H1 (cell line): ENCODE data around the gene CASQ1. TPM values are rescaled to one million over a fixed set of nuclear protein-coding genes. Genes with fewer than 3 reads are reported as not detected.

Source experiments
- JUND ChIP-seq: IDR thresholded peaks from 2 replicates; pipeline ENCODE4 v1.6.1; 2011; ENCODE audit warnings: mild to moderate bottlenecking, improper control_type of control experiment, low read length
- RBBP5 ChIP-seq: IDR thresholded peaks from 2 replicates; pipeline ENCODE4 v1.7.1; 2012; ENCODE audit warnings: low read depth, mild to moderate bottlenecking, inconsistent platforms, low read length, moderate library complexity, borderline replicate concordance
- SUZ12 ChIP-seq: fragments of 200-600 bp; sonication (generic); IDR thresholded peaks from 2 replicates; pipeline ENCODE4 v1.6.1; 2012; ENCODE audit warnings: mild to moderate bottlenecking, inconsistent platforms, low read length, moderate library complexity, mixed read lengths
- polyA plus RNA-seq, 7 experiments: library from polyadenylated mRNA; depleted of rRNA in 3 of 7; stranded (reverse) in 5 of 7; unstranded in 2 of 7; fragments of >200 nt in 5 of 7; fragments of 200-250 nt in 2 of 7; gene quantifications; 1 replicate in 5 of 7; 2 replicates in 1 of 7; 4 replicates in 1 of 7; pipeline versions ENCODE4 v1.2.1 to v1.2.3, GENCODE V29; 2011 to 2013; ENCODE audit warnings: missing spikeins in 2 of 7, mixed read lengths in 2 of 7
- total RNA-seq: library from RNA; stranded (reverse); fragmentation: NEBNext Ultra II Directional; extraction: Animal tissue kit (Norgen Biotek cat#: 25700); gene quantifications from 2 replicates; pipeline ENCODE4 v1.2.1, GENCODE V29; 2021
- TF ChIP-seq, protein P1 (sequence below): IDR thresholded peaks from 2 replicates; pipeline ENCODE4 v1.6.1; 2011; ENCODE audit warnings: low read length, improper control_type of control experiment

CASQ1 gene
- total and polyA plus RNA-seq, 2 of the 8 experiments (the other 6 are each of a cell fraction or from before 2014, with no cell fraction given) = 0.80 to 1.3 TPM

DNA sequence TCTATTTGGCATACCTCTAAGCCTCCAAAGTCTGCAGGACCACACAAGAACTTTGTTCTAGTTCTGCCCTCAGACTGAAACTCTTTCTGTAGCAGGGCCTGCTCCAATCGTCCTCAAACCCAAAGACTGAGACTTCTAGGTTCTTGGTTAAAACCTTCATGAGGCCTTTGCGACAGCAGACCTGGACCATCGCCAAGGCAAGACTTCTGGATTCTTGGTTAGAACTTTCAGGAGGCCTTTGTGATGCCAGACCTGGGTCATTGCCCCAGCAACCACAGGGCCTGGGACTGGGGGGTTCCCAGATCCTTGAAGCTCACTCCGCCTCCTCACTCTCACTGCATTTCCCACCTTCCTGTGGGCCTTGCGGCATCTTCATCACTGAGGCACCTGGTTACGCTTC, 39.1 kb upstream of the CASQ1 start, which contains the start of gene ATP1A4 (continued):
- TF ChIP-seq SUZ12 (no peak), JUND (no peak), RBBP5 (no peak)
- TF ChIP-seq, protein P1, sequence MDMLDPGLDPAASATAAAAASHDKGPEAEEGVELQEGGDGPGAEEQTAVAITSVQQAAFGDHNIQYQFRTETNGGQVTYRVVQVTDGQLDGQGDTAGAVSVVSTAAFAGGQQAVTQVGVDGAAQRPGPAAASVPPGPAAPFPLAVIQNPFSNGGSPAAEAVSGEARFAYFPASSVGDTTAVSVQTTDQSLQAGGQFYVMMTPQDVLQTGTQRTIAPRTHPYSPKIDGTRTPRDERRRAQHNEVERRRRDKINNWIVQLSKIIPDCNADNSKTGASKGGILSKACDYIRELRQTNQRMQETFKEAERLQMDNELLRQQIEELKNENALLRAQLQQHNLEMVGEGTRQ = no peak
